ENCODE data around the gene LNP1.

- TF ChIP-seq CTCF (IDR thresholded peaks at IDR 0.05) (no peak), POLR2A (IDR thresholded peaks at IDR 0.05) (no peak)
Measured at GRCh38 chr3:100399341-100400071, 1.8 kb upstream of the LNP1 start.
